Testis (tissue), 3 donors: Measurements from ENCODE around the gene CLPTM1L. TPM values are rescaled to one million over a fixed set of nuclear protein-coding genes. Genes with fewer than 3 reads are reported as not detected.
"Not testable (repeated sequence)": the region's sequence is repeated elsewhere in the genome, so short reads cannot be mapped to it uniquely, and the experiment has no call there.

ENCODE experiments used
- DNase-seq: peaks from one replicate; pipeline ENCODE4 v3.0.0-alpha.2; 2019
- H3K27ac ChIP-seq, 2 donors: fragments of 200-600 bp; sonication (generic); one replicate each; pipeline ENCODE4 v1.5.1; 2019
- H3K27me3 ChIP-seq: fragments of 200-600 bp; sonication (generic); one replicate; pipeline ENCODE4 v1.5.1; 2019
- H3K36me3 ChIP-seq: fragments of 200-600 bp; sonication (generic); one replicate; pipeline ENCODE4 v1.5.1; 2017; ENCODE audit warnings: low read depth; ENCODE audit errors: missing control alignments
- H3K4me1 ChIP-seq: fragments of 200-600 bp; sonication (generic); one replicate; pipeline ENCODE4 v1.5.1; 2019
- H3K4me3 ChIP-seq, 2 donors: fragments of 200-600 bp; sonication (generic); one replicate each; pipeline ENCODE4 v1.5.1; 2017 to 2019
- H3K9me3 ChIP-seq: fragments of 200-600 bp; sonication (generic); one replicate; pipeline ENCODE4 v1.5.1; 2017
- POLR2A ChIP-seq: fragments of 450-650 bp; IDR thresholded peaks from one replicate; pipeline ENCODE4 v1.6.1; 2017; ENCODE audit warnings: antibody characterized with exemption, mild to moderate bottlenecking, moderate library complexity
- WGBS, 2 donors: methylation state at CpG; one replicate each; pipeline ENCODE4 v1.1.5; 2018; 5-methylcytosine and 5-hydroxymethylcytosine counted together
- intact Hi-C: fragments of 100-400 bp; cut with DNase I; formaldehyde crosslinking; loops from one replicate; pipeline ENCODE4 v1.15.1; 2023; ENCODE audit warnings: low total_unique reads
- polyA plus RNA-seq: library from polyadenylated mRNA; stranded (reverse); fragments of 350-450 nt; fragmentation: Illumina TruSeq; extraction: RNeasy Lipid Tissue Mini Kit (QIAGEN cat#74804); gene quantifications from one replicate; pipeline ENCODE4 v1.2.3, GENCODE V29; 2014; ENCODE audit warnings: low read depth, low replicate concordance; ENCODE audit not compliant: insufficient read depth
- total RNA-seq, 2 donors: library from RNA; depleted of rRNA; stranded (reverse); fragments of >200 nt; gene quantifications; one replicate each; pipeline ENCODE4 v1.2.3, GENCODE V29; 2016
- TF ChIP-seq, protein P1 (sequence below), 3 experiments: fragments of 450-650 bp in 2 of 3; fragments of 200-600 bp in 1 of 3; sonication (generic) in 1 of 3; IDR thresholded peaks; one replicate each; pipeline ENCODE4 v1.5.1; 2016 to 2019; ENCODE audit warnings: antibody characterized with exemption in 3 of 3, mild to moderate bottlenecking in 2 of 3, moderate library complexity in 1 of 3

The CLPTM1L gene
- total and polyA plus RNA-seq, 3 donors from 2014 or later, result 148 to 170 (median 150) TPM

DNA sequence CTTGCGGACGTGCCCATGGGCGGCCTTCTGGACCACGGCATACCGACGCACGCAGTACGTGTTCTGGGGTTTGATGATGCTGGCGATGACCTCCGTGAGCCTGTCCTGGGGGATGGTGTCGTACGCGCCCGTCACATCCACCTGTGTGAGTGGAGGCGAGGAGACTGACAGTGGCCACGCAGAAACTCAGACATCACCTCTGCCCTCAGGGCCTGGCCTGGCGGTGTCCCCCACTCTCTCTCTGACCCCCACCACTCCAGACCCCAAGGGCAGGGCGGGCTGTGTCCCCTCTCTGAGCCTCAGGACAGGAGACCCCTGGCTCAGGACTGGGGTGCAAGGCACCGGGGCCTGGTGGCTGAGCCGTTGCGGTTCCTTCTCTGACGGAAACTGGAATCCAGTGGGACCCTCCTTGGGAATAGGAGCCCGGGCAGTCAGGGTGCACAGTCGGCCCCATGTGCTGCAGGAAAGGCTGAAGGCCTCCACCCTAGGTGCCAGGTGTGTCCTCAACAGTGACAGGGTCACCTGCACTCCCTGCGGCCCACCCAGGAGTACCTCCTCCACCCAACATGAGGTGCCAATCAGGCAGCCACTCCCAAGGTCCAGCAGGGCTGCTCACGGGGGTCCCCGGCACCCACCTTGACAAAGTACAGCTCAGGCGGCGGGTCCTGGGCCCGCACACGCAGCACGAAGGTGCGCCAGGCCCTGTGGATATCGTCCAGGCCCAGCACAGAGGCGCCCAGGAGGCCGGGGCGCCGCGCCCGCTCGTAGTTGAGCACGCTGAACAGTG, 66.0 kb downstream of the CLPTM1L start:
- no peaks in the 10 kb centered on the region for H3K36me3 ChIP-seq
- no peaks in the 10 kb centered on the region for H3K4me1 ChIP-seq
- no peak overlapping the region for H3K27ac ChIP-seq
- no peak for DNase-seq
- TF ChIP-seq, protein P1, sequence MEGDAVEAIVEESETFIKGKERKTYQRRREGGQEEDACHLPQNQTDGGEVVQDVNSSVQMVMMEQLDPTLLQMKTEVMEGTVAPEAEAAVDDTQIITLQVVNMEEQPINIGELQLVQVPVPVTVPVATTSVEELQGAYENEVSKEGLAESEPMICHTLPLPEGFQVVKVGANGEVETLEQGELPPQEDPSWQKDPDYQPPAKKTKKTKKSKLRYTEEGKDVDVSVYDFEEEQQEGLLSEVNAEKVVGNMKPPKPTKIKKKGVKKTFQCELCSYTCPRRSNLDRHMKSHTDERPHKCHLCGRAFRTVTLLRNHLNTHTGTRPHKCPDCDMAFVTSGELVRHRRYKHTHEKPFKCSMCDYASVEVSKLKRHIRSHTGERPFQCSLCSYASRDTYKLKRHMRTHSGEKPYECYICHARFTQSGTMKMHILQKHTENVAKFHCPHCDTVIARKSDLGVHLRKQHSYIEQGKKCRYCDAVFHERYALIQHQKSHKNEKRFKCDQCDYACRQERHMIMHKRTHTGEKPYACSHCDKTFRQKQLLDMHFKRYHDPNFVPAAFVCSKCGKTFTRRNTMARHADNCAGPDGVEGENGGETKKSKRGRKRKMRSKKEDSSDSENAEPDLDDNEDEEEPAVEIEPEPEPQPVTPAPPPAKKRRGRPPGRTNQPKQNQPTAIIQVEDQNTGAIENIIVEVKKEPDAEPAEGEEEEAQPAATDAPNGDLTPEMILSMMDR (IDR thresholded peaks at IDR 0.05), result no peak
- TF ChIP-seq POLR2A, result no peak
- H3K27me3 ChIP-seq, result no peaks in the 10 kb centered on the region
- 95 to 100% methylated on average over 16 to 40 of the region's 42 CpGs for WGBS, 2 donors
- H3K4me3 ChIP-seq, result no peak overlapping the region
- H3K9me3 ChIP-seq, result no peaks in the 10 kb centered on the region
- intact Hi-C loops, result no loop called here

DNA sequence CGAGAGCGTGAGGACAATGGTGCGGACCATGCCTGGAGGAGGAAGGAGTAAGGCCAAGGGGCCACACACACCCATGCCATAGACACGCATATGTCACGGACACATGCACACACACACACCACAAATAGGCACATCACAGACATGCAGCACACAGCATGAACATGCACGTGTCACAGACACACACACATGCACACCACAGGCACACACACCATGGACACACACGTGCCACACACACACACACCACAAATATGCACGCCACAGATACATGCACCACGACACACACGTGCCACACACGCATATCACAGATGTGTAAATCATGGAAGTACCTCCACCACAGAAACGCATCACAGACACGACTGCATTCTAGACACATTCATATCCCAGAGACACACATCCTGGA, 66.7 kb downstream of the CLPTM1L start:
- H3K4me1 ChIP-seq, result no peaks in the 10 kb centered on the region
- no peaks in the 10 kb centered on the region for H3K36me3 ChIP-seq
- TF ChIP-seq, protein P1 (IDR thresholded peaks at IDR 0.05), result no peak
- TF ChIP-seq POLR2A, result no peak
- H3K4me3 ChIP-seq, result no peak overlapping the region
- DNase-seq, result no peak
- no peaks in the 10 kb centered on the region for H3K9me3 ChIP-seq
- 91 to 93% methylated on average over 13 of the region's 13 CpGs for WGBS, 2 donors
- no peaks in the 10 kb centered on the region for H3K27me3 ChIP-seq
- intact Hi-C loops, result no loop called here
- no peak overlapping the region for H3K27ac ChIP-seq

DNA sequence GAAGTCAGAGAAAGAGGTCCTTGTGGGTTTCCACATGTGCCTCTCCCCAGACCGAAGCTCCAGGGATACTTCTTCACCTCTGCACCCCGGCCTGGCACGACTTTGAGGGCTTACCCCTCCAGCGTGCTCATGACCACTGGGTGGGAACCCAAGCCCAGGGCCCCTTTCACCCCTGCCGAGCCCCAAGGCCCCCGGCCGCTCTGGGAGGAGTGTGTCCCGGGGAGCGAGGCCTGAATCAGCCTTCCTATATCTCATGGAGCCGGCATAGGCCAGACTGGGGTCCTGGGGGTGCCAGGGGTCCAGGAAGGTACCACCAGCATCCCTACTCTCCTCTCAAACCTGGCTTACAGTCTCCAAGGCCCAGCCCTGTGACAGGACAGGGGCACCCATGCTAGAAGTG, 67.1 kb downstream of the CLPTM1L start:
- Histone ChIP-seq H3K4me3 (no peak overlapping the region), H3K36me3 (no peaks in the 10 kb centered on the region), H3K4me1 (no peaks in the 10 kb centered on the region), H3K27me3 (no peaks in the 10 kb centered on the region), H3K9me3 (no peaks in the 10 kb centered on the region), H3K27ac (no peak overlapping the region)
- WGBS, 2 donors, result 89 to 96% methylated on average over 7 to 10 of the region's 10 CpGs
- no peak for TF ChIP-seq POLR2A
- TF ChIP-seq, protein P1 (IDR thresholded peaks at IDR 0.05), result no peak
- DNase-seq, result no peak
- intact Hi-C loops, result no loop called here

DNA sequence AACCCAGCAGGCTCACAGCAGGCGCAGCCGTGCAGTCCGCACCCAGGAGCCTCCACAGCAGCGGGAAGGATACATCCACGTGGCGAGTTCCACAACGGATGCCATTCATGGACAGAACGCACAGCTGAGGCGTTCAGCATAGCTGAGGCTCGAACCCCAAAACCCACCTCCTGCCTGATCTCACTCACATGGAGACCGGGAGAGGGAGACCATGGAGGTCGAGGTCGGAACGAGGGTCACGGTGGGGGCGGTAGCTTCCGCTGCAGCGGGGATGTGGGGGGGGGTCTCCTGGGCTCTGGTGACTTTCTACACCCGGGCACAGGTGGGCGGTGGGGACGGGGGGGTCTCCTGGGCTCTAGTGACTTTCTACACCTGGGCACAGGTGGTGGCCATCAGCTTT, 67.6 kb downstream of the CLPTM1L start:
- H3K27ac ChIP-seq, result no peak overlapping the region
- H3K4me1 ChIP-seq, result no peaks in the 10 kb centered on the region
- no peak for TF ChIP-seq POLR2A
- TF ChIP-seq, protein P1 (IDR thresholded peaks at IDR 0.05), result no peak
- no peak overlapping the region for H3K4me3 ChIP-seq
- no peak for DNase-seq
- WGBS, 2 donors, result 79 to 90% methylated on average over 16 to 21 of the region's 21 CpGs
- no peaks in the 10 kb centered on the region for H3K36me3 ChIP-seq
- intact Hi-C loops, result no loop called here
- no peaks in the 10 kb centered on the region for H3K9me3 ChIP-seq
- H3K27me3 ChIP-seq, result no peaks in the 10 kb centered on the region

DNA sequence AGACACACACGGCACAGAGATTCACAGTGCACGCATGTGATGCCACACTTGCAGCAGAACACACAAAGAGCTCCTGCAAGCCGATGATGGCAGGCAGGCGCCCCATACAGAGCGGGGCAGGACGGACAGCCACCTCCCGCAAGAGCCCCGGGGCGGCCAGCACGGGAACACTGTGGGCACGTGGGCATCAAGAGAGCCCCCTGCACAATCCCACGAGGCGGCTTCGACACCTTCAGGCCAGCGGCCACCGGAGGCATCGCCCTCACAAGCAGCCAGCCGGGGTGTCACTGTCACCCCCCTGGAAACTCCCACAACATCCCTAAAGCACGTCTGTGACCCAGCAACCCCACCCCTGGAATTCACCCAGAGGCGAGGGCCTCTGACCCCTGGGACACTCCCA, 68.0 kb downstream of the CLPTM1L start:
- no peak overlapping the region for H3K27ac ChIP-seq
- TF ChIP-seq, protein P1 (IDR thresholded peaks at IDR 0.05), result no peak
- no peak for TF ChIP-seq POLR2A
- 87 to 89% methylated on average over 18 to 20 of the region's 20 CpGs for WGBS, 2 donors
- H3K4me3 ChIP-seq, result no peak overlapping the region
- no peaks in the 10 kb centered on the region for H3K27me3 ChIP-seq
- no peaks in the 10 kb centered on the region for H3K4me1 ChIP-seq
- H3K9me3 ChIP-seq, result no peaks in the 10 kb centered on the region
- DNase-seq, result no peak
- intact Hi-C loops, result no loop called here
- no peaks in the 10 kb centered on the region for H3K36me3 ChIP-seq

DNA sequence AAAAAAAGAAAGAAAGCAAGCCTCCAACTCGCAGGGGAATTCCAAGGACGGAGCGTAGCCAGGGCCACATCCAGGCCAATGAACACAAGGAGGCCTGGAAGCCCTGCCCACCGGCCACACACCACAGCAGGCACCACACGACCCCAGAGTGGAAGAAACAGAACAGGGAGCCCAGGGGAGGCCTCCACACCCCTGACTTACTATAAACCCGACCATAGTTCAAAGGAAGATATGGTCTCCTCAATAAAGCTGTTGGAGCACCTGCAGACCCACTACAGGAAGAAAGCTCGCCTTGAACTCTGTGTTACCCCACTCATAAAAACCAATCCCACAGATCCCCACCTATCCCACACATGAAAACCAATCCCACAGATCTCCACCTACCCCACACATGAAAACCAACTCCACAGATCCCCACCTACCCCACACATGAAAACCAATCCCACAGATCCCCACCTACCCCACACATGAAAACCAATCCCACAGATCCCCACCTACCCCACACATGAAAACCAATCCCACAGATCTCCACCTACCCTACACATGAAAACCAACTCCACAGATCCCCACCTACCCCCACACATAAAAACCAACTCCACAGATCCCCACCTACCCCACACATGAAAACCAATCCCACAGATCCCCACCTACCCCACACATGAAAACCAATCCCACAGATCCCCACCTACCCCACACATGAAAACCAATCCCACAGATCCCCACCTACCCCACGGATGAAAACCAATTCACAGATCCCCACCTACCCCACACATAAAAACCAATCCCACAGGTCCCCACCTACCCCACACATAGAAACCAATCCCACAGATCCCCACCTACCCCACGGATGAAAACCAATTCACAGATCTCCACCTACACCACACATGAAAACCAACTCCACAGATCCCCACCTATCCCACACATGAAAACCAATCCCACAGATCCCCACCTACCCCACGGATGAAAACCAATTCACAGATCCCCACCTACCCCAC, 69.2 kb downstream of the CLPTM1L start:
- 76 to 81% methylated on average over 8 to 10 of the region's 10 CpGs for WGBS, 2 donors
- H3K27me3 ChIP-seq, H3K9me3 ChIP-seq, H3K4me3 ChIP-seq, H3K36me3 ChIP-seq, H3K27ac ChIP-seq, H3K4me1 ChIP-seq, intact Hi-C loops, DNase-seq: not testable (repeated sequence)
